Activated T-helper 1 cell treated with anti-CD3 and anti-CD28 coated beads, Interleukin-2, amount 50 U/mL, for 16 hours (primary cell): ENCODE results near the gene MAGEA11.
"Not testable (repeated sequence)": the region's sequence is repeated elsewhere in the genome, so short reads cannot be mapped to it uniquely, and the experiment has no call there.

Source experiments
- DNase-seq, 2 donors: peaks; one replicate each; pipeline ENCODE4 v3.0.0-alpha.2; 2020; ENCODE audit warnings: low read depth in 1 of 2, low spot score in 1 of 2

The MAGEA11 gene

DNA sequence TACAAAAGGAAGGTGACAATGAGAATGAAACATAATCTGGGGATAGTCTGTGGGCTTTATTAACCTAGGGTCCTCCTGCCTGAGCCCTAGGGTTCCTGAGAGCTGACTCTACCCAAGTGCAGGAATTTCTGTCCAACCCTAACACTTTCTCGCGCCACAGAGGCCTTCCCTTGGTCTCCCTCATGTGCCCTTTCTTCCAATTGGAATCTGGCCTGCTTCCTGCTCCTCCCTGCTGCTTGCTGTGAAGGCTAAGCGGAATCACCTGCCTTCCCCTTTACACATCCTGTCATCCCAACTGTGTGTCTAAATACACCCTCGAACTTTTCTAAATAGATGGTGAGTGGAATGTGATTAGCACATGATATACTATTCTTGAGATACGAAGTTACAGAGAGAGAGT is 5.9 kb downstream of the MAGEA11 start:
- DNase-seq, result no peak

- no peak for DNase-seq
Observed at GRCh38 chrX:149718757-149719156, 6.9 kb downstream of the MAGEA11 start.

DNA sequence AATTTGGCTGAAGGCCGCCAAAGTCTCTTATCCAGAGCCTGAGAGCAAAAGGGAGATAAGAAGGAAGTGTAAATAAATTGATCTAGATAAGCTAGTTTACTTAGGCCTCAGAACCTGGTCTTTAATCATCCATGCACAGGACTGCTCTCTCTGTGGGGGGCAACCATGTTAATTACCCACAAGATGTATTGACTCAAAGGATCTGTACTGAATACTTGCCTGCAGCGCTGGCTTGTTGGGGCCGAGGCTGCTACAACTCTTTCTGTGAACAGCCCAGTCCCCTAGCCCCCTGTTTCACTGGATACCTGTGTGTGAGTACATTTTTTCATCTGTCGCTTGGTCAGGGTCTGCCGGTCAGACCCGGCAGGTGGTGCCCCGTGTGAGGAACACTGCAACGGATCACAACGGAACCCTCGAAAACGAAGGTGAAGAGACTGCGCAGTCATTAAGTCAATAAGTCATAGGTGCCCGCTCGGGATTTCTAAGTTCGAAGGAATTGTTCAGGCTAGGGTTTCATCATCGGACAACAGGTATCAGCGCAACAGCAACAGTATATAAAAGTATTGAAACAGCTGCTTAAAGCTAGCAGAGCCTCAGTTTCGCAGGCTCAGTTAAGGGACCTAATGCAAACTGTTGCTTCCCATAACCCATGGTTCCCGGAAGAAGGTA is 8.3 kb downstream of the MAGEA11 start:
- no peak for DNase-seq

- DNase-seq, result not testable (repeated sequence)
Observed at GRCh38 chrX:149721241-149721640, 9.4 kb downstream of the MAGEA11 start.

- no peak for DNase-seq
Observed at GRCh38 chrX:149721778-149722177, 9.9 kb downstream of the MAGEA11 start.

DNA sequence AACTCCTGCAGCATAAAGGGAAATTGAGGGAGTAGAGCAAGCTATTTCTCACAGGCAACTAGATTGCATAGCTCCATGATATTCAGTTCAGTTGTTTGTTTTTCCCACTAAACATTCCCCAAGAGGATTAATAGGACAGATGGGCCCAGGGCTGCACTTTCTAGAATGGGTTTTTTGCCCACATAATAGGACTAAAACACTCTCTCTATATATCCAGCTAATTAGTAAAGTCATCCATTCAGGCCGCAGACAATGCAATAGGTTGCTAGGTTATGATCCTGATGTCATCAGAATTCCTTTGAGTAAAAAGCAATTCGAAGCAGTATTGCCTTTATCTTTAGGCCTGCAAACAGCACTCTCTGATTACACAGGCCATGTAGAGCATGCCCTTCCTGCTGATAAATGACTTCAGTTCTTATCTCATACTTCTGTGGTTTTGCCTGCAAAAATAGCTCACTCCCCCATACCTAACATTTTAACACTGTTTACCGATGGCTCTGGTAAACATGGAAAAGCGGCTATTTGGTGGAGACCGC is 11.8 kb downstream of the MAGEA11 start:
- not testable (repeated sequence) for DNase-seq

- DNase-seq, result not testable (repeated sequence)
Observed at GRCh38 chrX:149727308-149727707, 15.4 kb downstream of the MAGEA11 start.

DNA sequence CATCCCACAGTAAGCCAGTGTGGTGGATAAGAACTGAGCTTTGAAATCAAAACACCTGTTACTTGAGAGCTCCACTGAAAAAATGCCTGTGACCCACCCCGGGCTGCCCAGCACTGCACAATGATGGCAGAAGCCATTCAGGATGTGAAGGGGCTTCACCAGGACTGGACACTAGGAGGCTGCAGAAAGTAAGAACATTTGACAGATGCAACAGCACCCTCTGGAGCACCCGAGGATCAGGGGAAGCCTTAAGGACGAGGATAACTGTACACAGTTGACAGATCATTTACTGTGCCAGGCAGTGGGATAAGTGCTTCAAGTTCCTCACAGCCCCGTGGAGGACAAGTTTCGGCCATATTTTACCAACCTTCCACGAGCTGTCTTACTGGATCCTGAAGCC is 30.4 kb downstream of the MAGEA11 start:
- not testable (repeated sequence) for DNase-seq

DNA sequence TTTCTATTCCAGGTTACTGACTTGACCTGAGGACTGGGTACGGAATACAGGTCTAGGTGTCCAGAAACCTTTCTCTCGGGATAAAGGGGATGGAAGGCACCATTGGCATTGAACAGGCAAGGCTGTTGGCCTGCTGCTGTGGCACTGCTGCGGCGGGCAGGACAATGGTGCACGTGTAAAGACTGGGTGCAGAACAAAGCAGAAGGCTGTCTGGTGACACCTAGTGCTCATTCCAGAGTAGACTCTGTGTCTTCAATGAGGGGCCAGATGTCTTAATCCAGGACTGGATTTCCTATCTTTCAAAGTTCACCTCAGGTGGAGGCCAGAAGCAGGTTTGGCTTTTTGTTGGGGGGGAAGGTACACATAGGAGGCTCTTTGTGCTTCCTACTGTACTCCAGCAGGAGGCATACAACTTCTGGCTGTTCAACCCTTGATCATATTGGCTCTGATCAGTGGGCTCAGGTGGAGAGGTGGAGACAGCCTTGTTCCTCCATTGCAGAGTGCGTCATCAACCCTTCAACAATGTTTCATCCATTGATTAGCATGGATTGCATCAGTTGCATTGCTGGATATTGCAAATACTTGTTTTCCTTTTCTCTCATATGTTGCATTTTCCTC is 34.6 kb downstream of the MAGEA11 start:
- DNase-seq, result not testable (repeated sequence)

GRCh38 chrX:149757206-149758067 is 45.6 kb downstream of the MAGEA11 start:
- DNase-seq, result no peak

DNA sequence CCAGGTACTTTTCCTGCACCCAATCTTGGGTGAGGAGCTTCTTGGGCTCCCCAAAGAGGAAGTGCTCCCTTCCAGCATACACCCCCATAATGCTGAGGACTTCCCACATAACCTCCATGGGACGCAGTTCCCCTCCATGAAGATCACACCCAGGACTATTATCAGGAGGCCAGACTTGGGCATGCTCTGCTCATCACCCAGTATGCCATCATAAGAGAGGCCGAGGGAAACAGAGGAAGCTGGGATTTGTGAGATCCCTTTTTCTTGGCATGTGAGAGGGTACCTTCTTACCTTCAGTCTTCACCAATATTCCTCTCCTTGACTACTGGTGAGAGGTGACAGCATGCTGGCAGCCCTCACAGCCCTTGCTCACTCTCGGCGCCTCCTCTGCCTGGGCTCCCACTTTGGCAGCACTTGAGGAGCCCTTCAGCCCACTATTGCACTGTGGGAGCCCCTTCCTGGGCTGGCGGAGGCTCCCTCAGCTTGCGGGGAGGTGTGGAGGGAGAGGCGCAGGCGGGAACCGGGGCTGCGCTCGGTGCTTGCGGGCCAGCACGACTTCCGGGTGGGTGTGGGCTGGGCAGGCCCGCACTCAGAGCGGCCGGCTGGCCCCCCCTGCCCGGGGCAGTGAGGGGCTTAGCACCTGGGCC is 46.3 kb downstream of the MAGEA11 start:
- DNase-seq, result no peak

DNA sequence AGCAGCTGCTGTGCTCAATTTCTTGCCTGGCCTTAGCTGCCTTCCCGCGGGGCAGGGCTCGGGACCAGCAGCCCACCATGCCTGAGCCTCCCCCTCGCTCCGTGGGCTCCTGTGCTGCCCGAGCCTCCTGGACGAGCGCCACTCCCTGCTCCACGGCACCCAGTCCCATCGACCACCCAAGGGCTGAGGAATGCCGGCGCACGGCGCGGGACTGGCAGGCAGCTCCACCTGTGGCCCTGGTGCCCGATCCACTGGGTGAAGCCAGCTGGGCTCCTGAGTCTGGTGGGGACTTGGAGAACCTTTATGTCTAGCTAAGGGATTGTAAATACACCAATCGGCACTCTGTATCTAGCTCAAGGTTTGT is 46.8 kb downstream of the MAGEA11 start:
- not testable (repeated sequence) for DNase-seq

DNA sequence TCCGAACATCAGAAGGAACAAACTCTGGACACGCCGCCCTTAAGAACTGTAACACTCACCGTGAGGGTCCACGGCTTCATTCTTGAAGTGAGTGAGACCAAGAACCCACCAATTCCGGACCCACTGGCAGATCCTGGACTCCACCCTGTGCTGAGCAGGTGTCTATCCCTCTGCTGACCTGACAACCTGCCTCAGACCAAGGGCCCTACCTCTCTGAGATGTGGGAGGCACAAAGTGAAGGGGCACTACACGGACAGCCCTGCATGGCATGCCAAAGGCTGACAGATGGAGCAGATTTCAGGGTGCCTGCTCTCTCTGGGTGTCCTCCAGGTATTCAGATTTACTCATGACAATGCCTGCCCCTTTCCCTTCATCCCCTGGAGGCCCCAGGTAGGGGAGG is 48.0 kb downstream of the MAGEA11 start:
- DNase-seq, result no peak

DNA sequence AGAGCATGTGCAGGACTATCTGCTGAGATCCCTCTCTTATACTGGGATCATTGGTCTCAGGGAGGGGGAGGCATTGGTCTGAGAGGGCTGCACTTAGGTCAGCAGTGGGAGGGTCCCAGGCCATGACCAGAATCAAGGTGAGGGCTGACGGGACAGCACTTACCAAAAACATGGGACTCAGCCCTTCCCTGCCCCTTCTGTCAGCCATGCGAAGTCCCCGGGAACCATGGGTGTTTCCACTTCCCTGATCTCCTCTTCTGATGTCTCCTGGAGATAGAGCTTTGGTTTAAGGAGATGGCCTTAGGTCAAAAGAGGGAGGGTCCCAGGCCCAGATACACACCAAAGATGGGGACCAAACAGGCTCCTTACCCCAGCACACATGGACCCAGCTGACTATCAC is 49.1 kb downstream of the MAGEA11 start:
- DNase-seq, result no peak

DNA sequence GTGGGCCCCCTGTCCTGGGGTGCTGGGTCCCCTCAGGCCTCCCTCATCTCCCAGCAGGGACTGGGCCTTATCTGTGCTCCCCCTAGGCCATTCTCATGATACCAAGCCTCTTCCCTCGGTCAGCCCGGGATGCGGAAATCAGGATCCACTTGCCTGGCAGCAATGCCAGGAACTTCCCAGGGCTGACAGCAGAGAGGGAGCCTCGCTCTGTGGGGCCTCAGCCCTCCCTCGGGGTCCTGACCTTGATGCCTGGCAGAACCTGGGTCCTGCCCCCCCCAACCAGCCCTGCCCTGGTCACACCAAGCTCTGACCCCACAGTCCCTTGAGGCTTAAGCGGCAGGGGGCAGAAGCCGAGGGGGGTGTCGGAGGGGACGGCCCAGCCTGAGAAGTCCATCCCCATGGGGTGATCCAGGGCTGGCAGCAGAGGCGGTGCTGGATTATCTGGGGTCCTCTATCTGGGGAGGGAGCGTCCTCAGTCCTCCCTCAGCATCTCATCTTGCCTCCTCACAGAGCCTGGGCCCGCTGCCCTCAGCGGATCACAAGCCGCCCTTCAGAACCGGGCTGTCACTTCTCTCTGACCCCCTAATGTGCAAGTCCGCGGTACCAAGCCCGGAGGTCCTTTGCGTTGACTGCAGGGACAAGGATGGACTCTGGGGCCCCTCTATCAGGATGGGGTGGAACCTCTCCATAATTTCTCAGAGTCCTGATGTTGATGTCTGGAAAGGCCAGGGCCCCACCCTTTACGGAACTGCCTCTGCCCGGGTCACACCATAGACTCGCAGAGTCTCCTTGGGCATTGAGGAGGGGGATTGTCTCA is 50.2 kb downstream of the MAGEA11 start:
- not testable (repeated sequence) for DNase-seq

- DNase-seq, result no peak
Observed at GRCh38 chrX:149762696-149763614, 51.1 kb downstream of the MAGEA11 start.
